ENCODE measurements around the gene C22orf23. TPM values are rescaled to one million over a fixed set of nuclear protein-coding genes. Genes with fewer than 3 reads are reported as not detected.

The C22orf23 gene
- total and polyA plus RNA-seq, 7 donors, result 0.15 to 0.36 TPM; not detected in 5

- TF ChIP-seq POLR2AphosphoS5 (IDR thresholded peaks at IDR 0.05) (no peak), CTCF (IDR thresholded peaks at IDR 0.05) (no peak), EP300 (IDR thresholded peaks at IDR 0.05) (no peak), POLR2A (IDR thresholded peaks at IDR 0.05) (no peak)
- WGBS, 2 donors, result 65 to 68% methylated on average over 1 of the region's 1 CpG
- Histone ChIP-seq H3K4me1 (peaks cover 0 to 27% (median 18%) of the 10 kb centered on the region in 4 donors), H3K4me3 (no peak overlapping the region), H3K27ac (no peak overlapping the region), H3K36me3 (peaks cover 0 to 62% (median 28%) of the 10 kb centered on the region in 4 donors), H3K27me3 (no peaks in the 10 kb centered on the region), H3K9me3 (no peaks in the 10 kb centered on the region)
- no peak for DNase-seq
- intact Hi-C loops (cut with DNase I), result loop anchor here (5.0 kb wide), 1 partner anchor 105 kb away; no protein-coding TSS in a partner anchor
These were observed 13.7 kb upstream of the C22orf23 start for GRCh38 chr22:37967147-37967546.

- no peak overlapping the region for H3K4me3 ChIP-seq
- DNase-seq, result no peak
- 87% methylated on average over 9 of the region's 9 CpGs for WGBS, 2 donors
- peaks cover 0 to 73% (median 34%) of the 10 kb centered on the region in 4 donors for H3K36me3 ChIP-seq
- no peaks in the 10 kb centered on the region for H3K9me3 ChIP-seq
- TF ChIP-seq CTCF (IDR thresholded peaks at IDR 0.05), result no peak
- no peak for TF ChIP-seq EP300 (IDR thresholded peaks at IDR 0.05)
- no peak for TF ChIP-seq POLR2A (IDR thresholded peaks at IDR 0.05)
- no peak for TF ChIP-seq POLR2AphosphoS5 (IDR thresholded peaks at IDR 0.05)
- peaks cover 0 to 27% (median 18%) of the 10 kb centered on the region in 4 donors for H3K4me1 ChIP-seq
- intact Hi-C loops (cut with DNase I), result loop anchor here (1.0 to 5.0 kb wide), 2 partner anchors 104 to 149 kb away; no protein-coding TSS in a partner anchor
- no peaks in the 10 kb centered on the region for H3K27me3 ChIP-seq
- H3K27ac ChIP-seq, result no peak overlapping the region
These were observed 12.7 kb upstream of the C22orf23 start for GRCh38 chr22:37965940-37966664.

- no peak overlapping the region for H3K4me3 ChIP-seq
- H3K27me3 ChIP-seq, result no peaks in the 10 kb centered on the region
- no peak for DNase-seq
- H3K9me3 ChIP-seq, result no peaks in the 10 kb centered on the region
- peaks cover 0 to 19% (median 14%) of the 10 kb centered on the region in 4 donors for H3K4me1 ChIP-seq
- 98% methylated on average over 4 of the region's 4 CpGs for WGBS, 2 donors
- intact Hi-C loops (cut with DNase I), result no loop called here
- TF ChIP-seq POLR2A (IDR thresholded peaks at IDR 0.05) (no peak), EP300 (IDR thresholded peaks at IDR 0.05) (no peak), CTCF (IDR thresholded peaks at IDR 0.05) (no peak), POLR2AphosphoS5 (IDR thresholded peaks at IDR 0.05) (no peak)
- no peak overlapping the region for H3K27ac ChIP-seq
- peaks cover 12 to 86% (median 47%) of the 10 kb centered on the region in 4 donors for H3K36me3 ChIP-seq
These were observed 7.7 kb upstream of the C22orf23 start for GRCh38 chr22:37961062-37961461.

GRCh38 chr22:37959231-37959825 is 5.9 kb upstream of the C22orf23 start:
- 95 to 98% methylated on average over 18 of the region's 18 CpGs for WGBS, 2 donors
- Histone ChIP-seq H3K9me3 (no peaks in the 10 kb centered on the region), H3K36me3 (peaks cover 12 to 84% (median 47%) of the 10 kb centered on the region in 4 donors), H3K27me3 (no peaks in the 10 kb centered on the region), H3K4me3 (no peak overlapping the region), H3K4me1 (peaks cover 0 to 9% (median 7%) of the 10 kb centered on the region in 4 donors), H3K27ac (no peak overlapping the region)
- TF ChIP-seq CTCF (IDR thresholded peaks at IDR 0.05), result no peak
- no peak for TF ChIP-seq POLR2AphosphoS5 (IDR thresholded peaks at IDR 0.05)
- no peak for TF ChIP-seq EP300 (IDR thresholded peaks at IDR 0.05)
- no peak for TF ChIP-seq POLR2A (IDR thresholded peaks at IDR 0.05)
- no peak for DNase-seq
- intact Hi-C loops (cut with DNase I), result loop anchor here (10.0 kb wide), 1 partner anchor 335 kb away; no protein-coding TSS in a partner anchor
